ENCODE results near the gene HOXC4.
A peak's percentile ranks its signal among the peaks of the same experiment; 100 is the strongest.
"Not testable (repeated sequence)": the region's sequence is repeated elsewhere in the genome, so short reads cannot be mapped to it uniquely, and the experiment has no call there.

Gene HOXC4

DNA sequence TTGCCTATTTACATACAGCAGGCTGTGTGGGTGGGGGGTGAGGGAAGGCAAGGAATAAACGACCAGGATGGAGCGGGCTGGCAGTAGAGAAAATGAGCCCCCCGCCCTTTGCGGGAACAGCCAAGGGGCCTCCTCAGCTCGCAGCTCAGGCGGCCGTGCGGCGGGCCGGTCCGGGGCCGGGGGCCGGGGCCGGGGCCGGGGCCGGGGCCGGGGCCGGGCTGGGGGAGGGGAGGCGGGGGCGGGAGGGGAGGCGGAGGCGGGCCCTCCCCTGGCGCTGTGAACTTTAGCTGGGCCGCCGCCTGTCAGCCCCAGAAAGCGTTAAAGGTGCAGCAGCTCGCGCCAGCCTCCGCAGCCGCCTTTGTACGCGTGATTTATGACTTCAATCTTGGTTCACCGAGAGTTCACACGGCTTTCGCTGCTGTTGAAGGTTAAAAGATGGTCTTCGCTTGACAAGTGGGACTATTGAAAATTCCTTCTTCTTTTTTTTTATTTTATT is 28.8 kb downstream of the HOXC4 start:
- no peak for TF ChIP-seq ZNF274 (IDR thresholded peaks at IDR 0.05; ENCODE audit: low read depth, low read length)
- H3K4me3 ChIP-seq (ENCODE audit: low read length) = peak overlapping the region; percentile 53; the same call in 1 of the 2 replicates

DNA sequence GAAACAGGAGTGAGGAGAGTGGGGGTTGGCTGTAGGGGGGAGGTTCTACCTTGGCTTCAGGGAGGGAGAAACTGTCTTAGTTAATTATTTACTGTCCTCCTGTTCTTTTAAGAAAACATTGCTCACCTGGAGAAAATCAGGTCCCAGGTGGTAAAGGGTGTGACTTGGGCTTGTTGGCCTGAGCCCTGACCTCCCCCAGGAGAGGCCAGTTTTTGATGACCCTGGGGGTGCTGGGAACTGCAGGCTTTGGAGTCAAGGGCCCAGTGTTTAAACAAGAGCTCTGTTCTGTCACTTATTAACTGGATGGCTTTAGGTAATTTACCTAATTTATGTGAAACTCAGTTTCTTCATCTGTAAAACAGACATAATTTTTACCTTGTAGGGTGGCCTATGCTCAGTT is 34.4 kb downstream of the HOXC4 start:
- not testable (repeated sequence) for H3K4me3 ChIP-seq (ENCODE audit: low read length)

DNA sequence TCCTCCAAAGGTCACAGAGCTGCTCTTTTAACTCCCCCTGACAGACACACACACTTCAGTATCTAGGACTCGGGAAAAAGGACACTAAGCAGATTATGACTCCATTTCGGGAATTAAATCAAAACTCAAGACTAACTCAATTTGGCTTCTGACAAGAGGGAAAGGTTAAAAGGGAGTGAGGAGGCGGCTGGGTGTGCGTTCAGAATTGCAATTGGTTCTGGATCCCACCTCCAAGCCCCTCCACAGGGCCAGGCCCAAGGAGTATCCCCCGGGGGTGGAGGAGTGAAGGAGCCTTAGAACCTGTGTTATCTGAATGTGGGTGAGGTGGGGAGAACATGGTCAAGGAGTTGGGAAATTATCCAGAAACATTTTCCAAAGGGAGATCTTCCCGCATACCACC is 35.8 kb downstream of the HOXC4 start:
- H3K4me3 ChIP-seq (ENCODE audit: low read length) = not testable (repeated sequence)

DNA sequence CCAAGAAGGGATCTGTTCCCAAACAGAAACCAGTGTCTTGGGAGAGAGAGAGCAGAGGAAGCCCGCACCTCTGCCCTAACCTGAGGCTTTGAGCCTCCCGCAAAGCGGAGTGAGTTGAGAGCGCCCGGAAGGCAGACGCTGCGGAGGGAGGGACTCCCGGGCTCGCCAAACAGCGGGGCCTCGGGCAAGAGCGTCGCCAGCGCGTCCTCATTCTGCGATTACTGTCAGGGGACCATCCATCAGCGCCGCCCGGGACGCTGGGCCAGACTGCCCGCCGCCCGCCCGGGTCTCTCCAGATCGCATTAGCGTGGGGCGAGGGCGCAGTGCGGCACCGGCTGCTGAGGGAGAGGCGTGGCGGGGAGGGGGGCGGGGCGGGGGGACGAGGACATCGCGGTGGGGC is 36.7 kb downstream of the HOXC4 start:
- H3K4me3 ChIP-seq (ENCODE audit: low read length) = not testable (repeated sequence)

DNA sequence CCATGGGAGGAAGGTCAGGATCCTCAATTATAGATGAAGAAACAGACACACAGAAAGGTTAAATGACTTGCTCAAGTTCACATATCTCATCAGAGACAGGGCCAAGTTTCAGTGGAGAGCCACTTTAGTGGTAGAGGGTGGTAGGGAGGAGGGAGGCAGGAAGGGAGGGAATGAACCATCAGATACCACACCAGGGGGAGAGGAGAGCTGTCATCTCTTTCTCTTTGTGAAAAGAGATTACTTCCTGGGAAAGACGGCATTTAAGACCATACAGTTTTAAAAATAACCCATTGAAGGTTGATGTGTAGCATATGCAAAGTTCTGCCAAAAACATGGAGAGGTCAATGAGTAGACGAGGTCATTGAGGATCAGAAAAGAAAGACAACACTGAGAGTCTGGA is 39.3 kb downstream of the HOXC4 start:
- not testable (repeated sequence) for H3K4me3 ChIP-seq (ENCODE audit: low read length)

DNA sequence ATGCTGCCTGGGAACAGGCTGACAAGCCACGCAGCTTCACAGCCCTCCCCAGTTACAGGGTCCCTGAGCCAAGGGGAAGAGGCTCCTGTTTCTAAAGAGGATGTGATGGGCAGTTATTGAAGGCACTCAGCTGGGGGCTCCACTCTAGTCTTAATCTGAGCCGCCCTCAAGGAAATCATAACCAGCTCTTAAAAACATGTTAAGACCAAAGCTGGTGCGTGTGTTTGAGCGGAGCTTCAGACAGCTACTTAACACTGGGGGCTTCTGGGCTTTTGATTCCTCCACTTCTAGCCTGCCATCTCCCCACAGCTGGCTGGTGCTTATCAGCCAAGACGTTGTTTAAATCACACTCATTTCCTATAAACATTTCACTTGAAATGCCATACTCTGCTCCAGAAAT is 42.3 kb downstream of the HOXC4 start:
- not testable (repeated sequence) for H3K4me3 ChIP-seq (ENCODE audit: low read length)

DNA sequence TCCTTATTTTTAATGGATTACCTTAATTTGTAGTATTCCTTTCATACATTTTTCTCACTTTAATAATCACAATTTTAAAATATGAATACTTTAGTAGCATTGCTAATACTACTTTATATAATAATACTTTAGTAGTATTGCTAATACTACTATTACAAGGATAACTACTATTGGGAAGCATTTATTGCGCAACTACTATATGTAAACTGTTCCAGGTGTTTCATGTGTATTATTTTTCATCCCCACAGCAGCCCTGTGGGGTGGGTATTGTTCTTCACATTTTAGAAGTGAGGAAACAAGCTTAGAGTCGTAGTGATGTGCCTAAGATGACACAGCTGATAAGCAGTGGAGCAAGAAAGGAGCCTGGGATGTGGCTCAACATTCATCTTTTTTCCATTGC is 45.0 kb downstream of the HOXC4 start:
- not testable (repeated sequence) for H3K4me3 ChIP-seq (ENCODE audit: low read length)

DNA sequence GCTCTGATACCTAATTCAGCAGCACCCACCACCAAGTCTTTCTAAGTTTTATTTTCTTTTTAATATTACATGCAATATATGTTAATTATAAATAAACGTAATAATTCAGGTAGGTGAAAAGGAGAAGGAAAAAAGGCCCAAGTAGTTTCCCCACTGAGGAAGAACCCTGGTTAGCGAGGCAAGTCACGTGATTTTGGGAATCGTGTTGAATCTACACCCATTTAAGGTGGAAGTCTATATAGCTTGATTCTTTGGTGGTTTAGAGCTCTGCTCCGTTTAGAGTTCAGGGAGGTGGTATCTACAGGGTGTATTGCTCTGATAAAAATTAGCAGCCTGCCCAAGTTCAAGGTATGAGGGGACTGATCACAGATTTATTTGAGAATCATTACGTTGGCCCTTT is 47.0 kb downstream of the HOXC4 start:
- not testable (repeated sequence) for H3K4me3 ChIP-seq (ENCODE audit: low read length)

DNA sequence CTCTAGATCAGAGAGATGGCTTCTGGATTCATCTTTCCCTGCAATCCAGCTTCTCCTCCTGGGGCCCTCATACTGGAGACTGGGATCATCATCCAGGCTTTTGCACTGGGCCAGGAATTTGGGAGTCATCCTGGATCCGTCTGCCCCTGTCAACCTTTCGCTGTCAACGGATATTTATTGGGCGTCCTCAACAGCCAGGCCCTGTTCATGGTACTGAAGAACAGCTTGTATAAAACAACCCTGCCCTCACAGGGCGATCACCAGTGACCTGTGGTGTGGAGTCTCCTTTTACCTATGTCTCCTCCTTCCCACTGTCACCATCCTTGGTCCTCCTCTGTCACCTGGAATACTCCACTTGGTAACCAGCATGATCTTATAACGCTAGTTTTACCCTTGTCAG is 48.6 kb downstream of the HOXC4 start:
- H3K4me3 ChIP-seq (ENCODE audit: low read length) = not testable (repeated sequence)

DNA sequence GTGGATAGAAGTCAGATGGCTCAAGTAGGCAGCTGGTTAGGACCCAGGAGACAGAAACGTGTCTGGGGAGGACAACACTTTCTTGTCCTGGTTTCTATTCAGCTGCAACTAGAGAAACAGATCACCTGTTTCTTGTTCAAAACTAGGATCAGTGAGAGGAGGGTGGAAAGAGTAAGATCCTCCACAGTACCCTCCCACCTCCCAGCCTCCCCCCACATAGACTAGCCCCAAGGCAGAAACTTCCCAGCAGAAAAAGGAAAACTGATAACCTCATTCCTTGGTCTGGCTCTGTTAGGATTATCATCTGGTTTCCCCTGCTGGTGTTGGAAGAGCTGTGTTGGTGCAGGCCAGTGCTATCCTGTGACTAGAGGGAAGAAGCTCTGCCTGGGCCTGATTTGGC is 50.2 kb downstream of the HOXC4 start:
- H3K4me3 ChIP-seq (ENCODE audit: low read length) = not testable (repeated sequence)

All from GM08714 (cell line).